Neural cell (in vitro differentiated cells): ENCODE measurements around the gene CDKL1. TPM values are rescaled to one million over a fixed set of nuclear protein-coding genes. Genes with fewer than 3 reads are reported as not detected.

ENCODE experiments used
- H2AFZ ChIP-seq: fragments of 200-600, 300-800 bp; sonication (generic), shearing (Covaris generic); 2 replicates; pipeline ENCODE4 v1.6.0; 2014; ENCODE audit warnings: low read depth, mild to moderate bottlenecking, antibody characterized with exemption, low read length, moderate library complexity
- H3F3A ChIP-seq: fragments of 200-600 bp; shearing (Covaris generic); 2 replicates; pipeline ENCODE4 v1.6.1; 2016; ENCODE audit warnings: mild to moderate bottlenecking, moderate library complexity, mixed read lengths, antibody characterized with exemption, low read length; ENCODE audit not compliant: insufficient read depth, poor library complexity, severe bottlenecking
- H3K27ac ChIP-seq: fragments of 200-600, 300-800 bp; sonication (generic), shearing (Covaris generic); 2 replicates; pipeline ENCODE4 v1.5.1; 2014; ENCODE audit warnings: mild to moderate bottlenecking, low read length, moderate library complexity
- H3K27me3 ChIP-seq: fragments of 300-800, 200-600 bp; sonication (generic), shearing (Covaris generic); 2 replicates; pipeline ENCODE4 v1.6.0; 2014; ENCODE audit warnings: mild to moderate bottlenecking, low read depth, low read length, moderate library complexity; ENCODE audit not compliant: insufficient read depth
- H3K36me3 ChIP-seq: fragments of 300-800, 200-600 bp; sonication (generic), shearing (Covaris generic); 2 replicates; pipeline ENCODE4 v1.5.1; 2014; ENCODE audit warnings: mild to moderate bottlenecking, antibody characterized with exemption, low read length, moderate library complexity; ENCODE audit not compliant: insufficient read depth
- H3K4me2 ChIP-seq: fragments of 300-800, 200-600 bp; sonication (generic), shearing (Covaris generic); 2 replicates; pipeline ENCODE4 v1.6.0; 2014; ENCODE audit warnings: mild to moderate bottlenecking, low read length
- H3K4me3 ChIP-seq: fragments of 300-800, 200-600 bp; sonication (generic), shearing (Covaris generic); 2 replicates; pipeline ENCODE4 v1.5.1; 2014; ENCODE audit warnings: mild to moderate bottlenecking, low read length, moderate library complexity
- H3K79me2 ChIP-seq: fragments of 200-600 bp; shearing (Covaris generic); replicated peaks from 2 replicates; pipeline ENCODE4 v1.6.0; 2014; ENCODE audit warnings: mild to moderate bottlenecking, low read length, moderate library complexity; ENCODE audit not compliant: insufficient read depth
- H3K9ac ChIP-seq: fragments of 300-800, 200-600 bp; sonication (generic), shearing (Covaris generic); 2 replicates; pipeline ENCODE4 v1.6.1; 2016; ENCODE audit warnings: mild to moderate bottlenecking, low read length, mixed read lengths
- H3K9me2 ChIP-seq: fragments of 200-600 bp; shearing (Covaris generic); 2 replicates; pipeline ENCODE4 v1.6.1; 2016; ENCODE audit warnings: mild to moderate bottlenecking, low read length, mixed read lengths; ENCODE audit not compliant: insufficient read depth
- H3K9me3 ChIP-seq: fragments of 200-600, 300-800 bp; sonication (generic), shearing (Covaris generic); 2 replicates; pipeline ENCODE4 v1.6.1; 2016; ENCODE audit warnings: mild to moderate bottlenecking, mixed run types, low read length, moderate library complexity, mixed read lengths
- H4K20me1 ChIP-seq: fragments of 200-600 bp; shearing (Covaris generic); 2 replicates; pipeline ENCODE4 v1.6.1; 2016; ENCODE audit warnings: mild to moderate bottlenecking, mixed run types; ENCODE audit not compliant: insufficient read depth
- CTCF ChIP-seq: fragments of 450-650 bp; IDR thresholded peaks from 2 replicates; pipeline ENCODE4 v1.5.1; 2014; ENCODE audit warnings: antibody characterized with exemption, mild to moderate bottlenecking, moderate library complexity; ENCODE audit not compliant: poor library complexity, severe bottlenecking
- EP300 ChIP-seq: fragments of 450-650 bp; conservative IDR thresholded peaks from 2 replicates; pipeline ENCODE4 v1.6.1; 2014; ENCODE audit warnings: antibody characterized with exemption, mild to moderate bottlenecking, moderate library complexity; ENCODE audit not compliant: poor library complexity, severe bottlenecking
- EZH2 ChIP-seq: fragments of 200-600, 300-800 bp; shearing (Covaris generic), sonication (generic); IDR thresholded peaks from 2 replicates; pipeline ENCODE4 v1.6.1; 2014; ENCODE audit warnings: antibody characterized with exemption, low read length, borderline replicate concordance, mild to moderate bottlenecking; ENCODE audit not compliant: insufficient read depth, poor library complexity, severe bottlenecking
- MXI1 ChIP-seq: fragments of 450-650 bp; conservative IDR thresholded peaks from 2 replicates; pipeline ENCODE4 v1.6.1; 2014; ENCODE audit warnings: antibody characterized with exemption, mild to moderate bottlenecking; ENCODE audit not compliant: poor library complexity, severe bottlenecking
- POLR2AphosphoS5 ChIP-seq: IDR thresholded peaks from 2 replicates; pipeline ENCODE4 v1.6.1; 2012
- RAD21 ChIP-seq: fragments of 450-650 bp; conservative IDR thresholded peaks from 2 replicates; pipeline ENCODE4 v1.6.1; 2014; ENCODE audit warnings: antibody characterized with exemption, mild to moderate bottlenecking, moderate library complexity
- REST ChIP-seq: IDR thresholded peaks from 2 replicates; pipeline ENCODE4 v1.6.1; 2012; ENCODE audit warnings: borderline replicate concordance
- SMC3 ChIP-seq: fragments of 450-650 bp; conservative IDR thresholded peaks from 2 replicates; pipeline ENCODE4 v1.6.1; 2014; ENCODE audit warnings: antibody characterized with exemption, mild to moderate bottlenecking, moderate library complexity; ENCODE audit not compliant: poor library complexity
- TAF1 ChIP-seq: IDR thresholded peaks from 2 replicates; pipeline ENCODE4 v1.6.1; 2012; ENCODE audit warnings: low read depth
- polyA plus RNA-seq: library from polyadenylated mRNA; depleted of rRNA; stranded (reverse); fragments of >200 nt; gene quantifications from 2 replicates; pipeline ENCODE4 v1.2.3, GENCODE V29; 2014

The CDKL1 gene
- polyA plus RNA-seq, 1 donor from 2014 or later, result 3.1 TPM

GRCh38 chr14:50410071-50410470 is 13.4 kb upstream of the CDKL1 start:
- no peaks in the 10 kb centered on the region for H4K20me1 ChIP-seq
- no peaks in the 10 kb centered on the region for H3K27me3 ChIP-seq
- H3K9me2 ChIP-seq, result no peaks in the 10 kb centered on the region
- H3K4me3 ChIP-seq, result no peak overlapping the region
- no peak overlapping the region for H2AFZ ChIP-seq
- H3K27ac ChIP-seq, result no peak overlapping the region
- TF ChIP-seq REST, result no peak
- no peak for TF ChIP-seq EZH2
- no peak for TF ChIP-seq RAD21
- no peak for TF ChIP-seq POLR2AphosphoS5
- TF ChIP-seq SMC3, result no peak
- no peak for TF ChIP-seq MXI1
- TF ChIP-seq TAF1, result no peak
- no peak for TF ChIP-seq CTCF
- no peak for TF ChIP-seq EP300
- no peaks in the 10 kb centered on the region for H3F3A ChIP-seq
- H3K79me2 ChIP-seq, result no peaks in the 10 kb centered on the region
- no peak overlapping the region for H3K4me2 ChIP-seq
- H3K9me3 ChIP-seq, result no peaks in the 10 kb centered on the region
- H3K36me3 ChIP-seq, result no peaks in the 10 kb centered on the region
- H3K9ac ChIP-seq, result no peak overlapping the region

- Histone ChIP-seq H3K27ac (no peak overlapping the region), H3K9ac (no peak overlapping the region), H3K4me3 (no peak overlapping the region), H3F3A (no peaks in the 10 kb centered on the region), H3K9me2 (no peaks in the 10 kb centered on the region), H4K20me1 (no peaks in the 10 kb centered on the region), H3K79me2 (no peaks in the 10 kb centered on the region), H3K9me3 (no peaks in the 10 kb centered on the region), H3K27me3 (no peaks in the 10 kb centered on the region), H3K4me2 (no peak overlapping the region), H3K36me3 (no peaks in the 10 kb centered on the region), H2AFZ (no peak overlapping the region)
- TF ChIP-seq POLR2AphosphoS5, result no peak
- TF ChIP-seq CTCF, result no peak
- no peak for TF ChIP-seq MXI1
- TF ChIP-seq REST, result no peak
- no peak for TF ChIP-seq SMC3
- TF ChIP-seq TAF1, result no peak
These were observed 10.6 kb upstream of the CDKL1 start for GRCh38 chr14:50407111-50407812.
